IMR-90 (cell line): ENCODE results near the gene SDF2L1. TPM values are rescaled to one million over a fixed set of nuclear protein-coding genes. Genes with fewer than 3 reads are reported as not detected.

Experiments used
- ATAC-seq: fragments of 200-7000 bp; cut with Tn5 transposase; 2 replicates; pipeline ENCODE4 v1.9.1; 2020; ENCODE audit warnings: low read depth, mild to moderate bottlenecking, moderate library complexity
- BruUV-seq: library from RNA; stranded (reverse); fragments of 400-500 nt; replicated peaks from 2 replicates; lab custom pipeline; 2021; lab: Mats Ljungman, UMichigan
- CTCF ChIA-PET: fragments of 300-600 bp; formaldehyde crosslinking; extraction: SDS; loops from one replicate; lab custom pipeline; 2021; ENCODE audit warnings: antibody characterized with exemption; lab: Yijun Ruan, JAX
- POLR2A ChIA-PET: fragments of 300-600 bp; sonication (Branson Sonifier 250); formaldehyde crosslinking; loops from one replicate; lab custom pipeline; 2022; ENCODE audit warnings: antibody characterized with exemption; ENCODE audit not compliant: unreplicated experiment; lab: Charles Lee
- DNase-seq: peaks from one replicate; pipeline ENCODE4 v3.0.0; 2013
- H2AFZ ChIP-seq: replicated peaks from 2 replicates; pipeline ENCODE3; 2013; ENCODE audit warnings: low read length, mild to moderate bottlenecking; ENCODE audit not compliant: poor library complexity
- H2AK5ac ChIP-seq: 2 replicates; pipeline ENCODE4 v1.6.1; 2013; ENCODE audit warnings: low read depth, low read length, inconsistent platforms
- H2AK9ac ChIP-seq: replicated peaks from 2 replicates; pipeline ENCODE3; 2013; ENCODE audit warnings: mild to moderate bottlenecking, low read depth, low read length, moderate library complexity; ENCODE audit not compliant: poor library complexity
- H2BK120ac ChIP-seq: 2 replicates; pipeline ENCODE4 v1.6.1; 2013; ENCODE audit warnings: low read depth, low read length, inconsistent platforms
- H2BK15ac ChIP-seq: 3 replicates; pipeline ENCODE4 v1.6.1; 2013; ENCODE audit warnings: low read depth, low read length, inconsistent platforms
- H2BK20ac ChIP-seq: 2 replicates; pipeline ENCODE4 v1.6.1; 2013; ENCODE audit warnings: low read depth, mild to moderate bottlenecking, inconsistent platforms, low read length, moderate library complexity
- H2BK5ac ChIP-seq: 2 replicates; pipeline ENCODE4 v1.6.1; 2013; ENCODE audit warnings: mild to moderate bottlenecking, low read depth, low read length, inconsistent platforms; ENCODE audit not compliant: poor library complexity, severe bottlenecking
- H3K14ac ChIP-seq: replicated peaks from 2 replicates; pipeline ENCODE4 v1.6.1; 2013; ENCODE audit warnings: low read depth, low read length, inconsistent platforms
- H3K18ac ChIP-seq: 2 replicates; pipeline ENCODE4 v1.6.1; 2013; ENCODE audit warnings: low read depth, low read length, control low read depth
- H3K23ac ChIP-seq: 2 replicates; pipeline ENCODE4 v1.6.1; 2013; ENCODE audit warnings: low read depth, low read length, inconsistent platforms
- H3K27ac ChIP-seq: 2 replicates; pipeline ENCODE4 v1.5.1; 2013; ENCODE audit warnings: mild to moderate bottlenecking, control low read depth, low read length; ENCODE audit not compliant: insufficient read depth
- H3K27me3 ChIP-seq: 2 replicates; pipeline ENCODE4 v1.6.1; 2013; ENCODE audit warnings: low read length; ENCODE audit not compliant: control insufficient read depth, insufficient read depth
- H3K36me3 ChIP-seq: 2 replicates; pipeline ENCODE4 v1.6.1; 2013; ENCODE audit warnings: low read length, mixed read lengths; ENCODE audit not compliant: control insufficient read depth, insufficient read depth
- H3K4ac ChIP-seq: 2 replicates; pipeline ENCODE4 v1.6.1; 2013; ENCODE audit warnings: low read depth, low read length, inconsistent platforms
- H3K4me1 ChIP-seq: 2 replicates; pipeline ENCODE4 v1.6.1; 2013; ENCODE audit warnings: low read length, mixed read lengths; ENCODE audit not compliant: control insufficient read depth, insufficient read depth
- H3K4me2 ChIP-seq: 2 replicates; pipeline ENCODE4 v1.6.1; 2013; ENCODE audit warnings: low read depth, mild to moderate bottlenecking, control low read depth, low read length, moderate library complexity
- H3K4me3 ChIP-seq: 2 replicates; pipeline ENCODE4 v1.5.1; 2013; ENCODE audit warnings: low read depth, mild to moderate bottlenecking, control low read depth, low read length, moderate library complexity; ENCODE audit not compliant: insufficient read depth
- H3K56ac ChIP-seq: 2 replicates; pipeline ENCODE4 v1.6.1; 2013; ENCODE audit warnings: low read length, inconsistent platforms; ENCODE audit not compliant: insufficient read depth; ENCODE audit errors: extremely low read depth
- H3K79me1 ChIP-seq, 2 experiments: 2 replicates each; pipeline ENCODE4 v1.6.1; 2013; ENCODE audit warnings: low read length in 2 of 2, inconsistent platforms in 1 of 2, low read depth in 1 of 2
- H3K9ac ChIP-seq: 2 replicates; pipeline ENCODE4 v1.6.1; 2013; ENCODE audit warnings: low read depth, low read length, control low read depth
- H3K9me1 ChIP-seq: 2 replicates; pipeline ENCODE4 v1.6.1; 2013; ENCODE audit warnings: low read length, inconsistent platforms; ENCODE audit not compliant: insufficient read depth
- H3K9me3 ChIP-seq: 2 replicates; pipeline ENCODE4 v1.6.1; 2013; ENCODE audit warnings: low read length; ENCODE audit not compliant: control insufficient read depth, insufficient read depth
- H4K20me1 ChIP-seq: 2 replicates; pipeline ENCODE4 v1.6.1; 2013; ENCODE audit warnings: low read length, inconsistent platforms; ENCODE audit not compliant: insufficient read depth
- H4K5ac ChIP-seq: 2 replicates; pipeline ENCODE4 v1.6.1; 2013; ENCODE audit warnings: mild to moderate bottlenecking, low read depth, low read length, control low read depth
- H4K8ac ChIP-seq, 2 experiments: 2 replicates each; pipeline ENCODE4 v1.6.1; 2013; ENCODE audit warnings: low read depth in 2 of 2, low read length in 2 of 2, control low read depth in 1 of 2, inconsistent platforms in 1 of 2
- H4K91ac ChIP-seq: 2 replicates; pipeline ENCODE4 v1.6.1; 2013; ENCODE audit warnings: low read depth, low read length, inconsistent platforms; ENCODE audit not compliant: insufficient read depth
- MAZ ChIP-seq: IDR thresholded peaks from 2 replicates; pipeline ENCODE4 v1.6.1; 2012; ENCODE audit warnings: low read depth, mild to moderate bottlenecking, low read length, improper control_type of control experiment, moderate library complexity, borderline replicate concordance
- MXI1 ChIP-seq: IDR thresholded peaks from 2 replicates; pipeline ENCODE4 v1.6.1; 2012; ENCODE audit warnings: low read depth, mild to moderate bottlenecking, low read length, moderate library complexity, borderline replicate concordance
- POLR2A ChIP-seq: IDR thresholded peaks from 2 replicates; pipeline ENCODE4 v1.6.1; 2012; ENCODE audit warnings: mild to moderate bottlenecking, low read depth, low read length
- RFX5 ChIP-seq: IDR thresholded peaks from 2 replicates; pipeline ENCODE4 v1.8.0; 2012; ENCODE audit warnings: low read depth, mild to moderate bottlenecking, low read length, moderate library complexity
- WGBS, 2 experiments: methylation state at CpG; one replicate each; pipeline versions ENCODE4 v1.1.5 to v1.1.7; 2013; ENCODE audit warnings: missing lambda C conversion rate in 2 of 2; ENCODE audit not compliant: insufficient read length in 1 of 2; ENCODE audit errors: extremely low coverage in 2 of 2; 5-methylcytosine and 5-hydroxymethylcytosine counted together
- dilution Hi-C: fragments of 300-500 bp; cut with HindIII; formaldehyde crosslinking; loops from one replicate; pipeline ENCODE4 v1.14.3; 2018; ENCODE audit warnings: low sequenced_read_pairs; ENCODE audit not compliant: unreplicated experiment
- in situ Hi-C: fragments of 300-500 bp; cut with MboI; formaldehyde crosslinking; loops from 3 replicates; pipeline ENCODE4 v1.14.3; 2019; ENCODE audit warnings: low sequenced_read_pairs, inconsistent platforms, mixed read lengths
- intact Hi-C: fragments of 100-400 bp; cut with micrococcal nuclease; formaldehyde crosslinking; loops from 2 replicates; pipeline ENCODE4 v1.10.0; 2022
- polyA plus RNA-seq, 3 experiments: library from polyadenylated mRNA; depleted of rRNA; stranded (reverse); fragments of >200 nt; gene quantifications; 2 replicates each; pipeline ENCODE4 v1.2.3, GENCODE V29; 2012; ENCODE audit warnings: low replicate concordance in 1 of 3
- total RNA-seq: library from RNA; depleted of rRNA; stranded (reverse); fragments of >200 nt; gene quantifications from 2 replicates; pipeline ENCODE4 v1.2.3, GENCODE V29; 2012

Gene SDF2L1
- total and polyA plus RNA-seq, 2 of the 4 experiments (the other 2 are of a cell fraction), result 18.8 to 51.1 TPM

DNA sequence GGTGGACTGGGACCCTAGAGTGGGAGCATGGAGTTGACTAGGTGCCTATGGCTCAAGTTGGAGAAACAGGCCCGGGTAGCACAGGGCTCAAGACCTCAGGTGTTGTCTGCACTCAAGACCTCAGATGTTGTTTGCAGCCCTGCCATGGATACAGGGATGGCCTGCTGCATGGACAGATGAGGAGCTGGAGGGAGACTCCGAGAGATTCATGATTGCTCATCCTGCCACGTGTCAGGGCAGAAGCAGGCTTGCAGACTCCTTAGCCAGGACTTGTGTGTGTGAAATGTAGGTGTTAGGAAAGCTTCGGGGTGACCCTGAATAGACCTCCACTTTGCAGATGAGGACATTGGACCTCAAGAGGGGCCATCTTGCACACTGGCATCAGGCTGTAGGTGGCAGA lies 8.6 kb upstream of the SDF2L1 start:
- TF ChIP-seq MXI1 (no peak), RFX5 (no peak), MAZ (no peak), POLR2A (no peak)
- no peak overlapping the region for H3K14ac ChIP-seq
- dilution Hi-C loops (no loop called here), in situ Hi-C loops (no loop called here), intact Hi-C loops (no loop called here)
- no peak overlapping the region for H4K5ac ChIP-seq
- no peak overlapping the region for H2AFZ ChIP-seq
- no peak overlapping the region for H3K18ac ChIP-seq
- H3K9ac ChIP-seq, result no peak overlapping the region
- no peaks in the 10 kb centered on the region; the same call in 1 of the 2 replicates for H4K20me1 ChIP-seq
- H3K9me3 ChIP-seq, result no peaks in the 10 kb centered on the region
- CTCF ChIA-PET, result interaction anchor here (1.7 kb wide), 1 partner anchor 10 kb away, joined by 3 read pairs; no protein-coding TSS in a partner anchor
- H2BK15ac ChIP-seq, result no peak overlapping the region
- H3K9me1 ChIP-seq, result no peaks in the 10 kb centered on the region
- no peak overlapping the region for H2BK5ac ChIP-seq
- no peak overlapping the region for H2AK5ac ChIP-seq
- ATAC-seq (no peak), DNase-seq (no peak)
- no TSS peak for BruUV-seq
- H3K36me3 ChIP-seq, result no peaks in the 10 kb centered on the region; the same call in 1 of the 2 replicates
- H3K27ac ChIP-seq, result no peak overlapping the region
- H2BK20ac ChIP-seq, result no peak overlapping the region
- POLR2A ChIA-PET, result no interaction called here
- H2BK120ac ChIP-seq, result no peak overlapping the region
- no peak overlapping the region for H3K4me2 ChIP-seq
- 87% methylated on average over 2 of the region's 4 CpGs; no CpG with 5 or more reads in 1 of the 2 experiments for WGBS, 2 experiments
- no peak overlapping the region for H3K56ac ChIP-seq
- no peak overlapping the region for H3K23ac ChIP-seq
- no peak overlapping the region for H4K8ac ChIP-seq
- no peak overlapping the region for H2AK9ac ChIP-seq
- no peaks in the 10 kb centered on the region for H3K27me3 ChIP-seq
- peaks cover 4% of the 10 kb centered on the region for H3K4me1 ChIP-seq
- H3K4me3 ChIP-seq, result no peak overlapping the region
- peaks cover 3 to 12% of the 10 kb centered on the region in 2 experiments; a peak in 2 of 4 replicates for H3K79me1 ChIP-seq
- H3K4ac ChIP-seq, result no peak overlapping the region
- no peak overlapping the region for H4K91ac ChIP-seq
